CD4-positive, alpha-beta memory T cell (primary cell): ENCODE data around the gene UBAP2. TPM values are rescaled to one million over a fixed set of nuclear protein-coding genes. Genes with fewer than 3 reads are reported as not detected.
"Not testable (repeated sequence)": the region's sequence is repeated elsewhere in the genome, so short reads cannot be mapped to it uniquely, and the experiment has no call there.

Experiments
- CTCF ChIA-PET: fragments of 350-600 bp; sonication (Branson Sonifier 250); formaldehyde crosslinking; loops from one replicate; lab custom pipeline; 2021; ENCODE audit warnings: inconsistent platforms; ENCODE audit not compliant: partially characterized antibody; lab: Charles Lee
- POLR2A ChIA-PET: fragments of 350-600 bp; sonication (Branson Sonifier 250); formaldehyde crosslinking; loops from one replicate; lab custom pipeline; 2021; ENCODE audit not compliant: partially characterized antibody; lab: Charles Lee
- DNase-seq, 5 donors: peaks; one replicate each; pipeline versions ENCODE4 v3.0.0 to v3.0.0-alpha.2; 2020 to 2022; ENCODE audit warnings: mixed read lengths in 1 of 5
- H3K27ac ChIP-seq: one replicate; pipeline ENCODE4 v1.7.0; 2013; ENCODE audit warnings: low read depth, low read length
- H3K27me3 ChIP-seq: 2 replicates; pipeline ENCODE4 v1.7.0; 2013; ENCODE audit warnings: mild to moderate bottlenecking, low read length, moderate library complexity; ENCODE audit not compliant: insufficient read depth
- H3K36me3 ChIP-seq: 2 replicates; pipeline ENCODE4 v1.7.0; 2013; ENCODE audit warnings: mild to moderate bottlenecking, low read length, moderate library complexity; ENCODE audit not compliant: insufficient read depth
- H3K4me1 ChIP-seq: 2 replicates; pipeline ENCODE4 v1.7.0; 2013; ENCODE audit warnings: mild to moderate bottlenecking, low read length, moderate library complexity; ENCODE audit not compliant: insufficient read depth
- H3K4me3 ChIP-seq, 2 donors: one replicate each; pipeline ENCODE4 v1.7.0; 2013; ENCODE audit warnings: low read length in 2 of 2, mild to moderate bottlenecking in 1 of 2
- H3K9me3 ChIP-seq, 2 donors: one replicate each; pipeline ENCODE4 v1.7.0; 2013; ENCODE audit warnings: low read length in 2 of 2, control low read depth in 1 of 2; ENCODE audit not compliant: control insufficient read depth in 1 of 2
- H3K27ac Mint-ChIP-seq, 7 donors: one replicate each; pipeline ENCODE4 v1.8.0; 2020 to 2021; ENCODE audit warnings: mixed read lengths in 7 of 7, mild to moderate bottlenecking in 6 of 7, inconsistent platforms in 3 of 7, moderate library complexity in 3 of 7
- H3K27me3 Mint-ChIP-seq, 2 donors: one replicate each; pipeline ENCODE4 v1.8.0; 2020 to 2021; ENCODE audit warnings: mixed read lengths in 2 of 2
- H3K36me3 Mint-ChIP-seq, 2 donors: one replicate each; pipeline ENCODE4 v1.8.0; 2020 to 2021; ENCODE audit warnings: mixed read lengths in 2 of 2, inconsistent platforms in 1 of 2, mild to moderate bottlenecking in 1 of 2
- H3K4me1 Mint-ChIP-seq, 4 donors: one replicate each; pipeline ENCODE4 v1.8.0; 2020 to 2021; ENCODE audit warnings: mixed read lengths in 4 of 4, mild to moderate bottlenecking in 1 of 4
- H3K4me3 Mint-ChIP-seq, 8 donors: one replicate each; pipeline ENCODE4 v1.8.0; 2020 to 2021; ENCODE audit warnings: mixed read lengths in 8 of 8, mild to moderate bottlenecking in 7 of 8, moderate library complexity in 6 of 8, inconsistent platforms in 3 of 8
- H3K9me3 Mint-ChIP-seq, 8 donors: one replicate each; pipeline ENCODE4 v1.8.0; 2020 to 2021; ENCODE audit warnings: mixed read lengths in 8 of 8, mild to moderate bottlenecking in 5 of 8, inconsistent platforms in 3 of 8, moderate library complexity in 1 of 8
- intact Hi-C: fragments of 100-400 bp; cut with micrococcal nuclease; formaldehyde crosslinking; loops from one replicate; pipeline ENCODE4 v1.15.1; 2023
- polyA plus RNA-seq, 2 donors: library from polyadenylated mRNA; unstranded; fragments of 300-500 nt; fragmentation: Illumina TruSeq; gene quantifications; one replicate each; pipeline ENCODE4 v1.2.3, GENCODE V29; 2021
- total RNA-seq, 2 experiments: library from RNA; stranded (reverse); gene quantifications; one replicate each; pipeline ENCODE4 v1.2.3, GENCODE V29; 2021

The UBAP2 gene
- total and polyA plus RNA-seq, 4 experiments from 2014 or later: 5.1 to 36.8 (median 24.8) TPM

GRCh38 chr9:33992632-33993031, 56.1 kb downstream of the UBAP2 start:
- Mint-ChIP-seq H3K4me3 (no peak overlapping the region), H3K4me1 (peaks cover 8 to 14% (median 12%) of the 10 kb centered on the region in 4 donors), H3K9me3 (peaks cover 0 to 3% (median 0%) of the 10 kb centered on the region in 8 donors), H3K36me3 (peaks cover 32 to 46% of the 10 kb centered on the region in 2 donors), H3K27ac (peak overlapping the region in 1 of 7 donors; percentile 6), H3K27me3 (no peaks in the 10 kb centered on the region)
- Histone ChIP-seq H3K4me1 (peaks cover 5% of the 10 kb centered on the region), H3K36me3 (peaks cover 7% of the 10 kb centered on the region), H3K9me3 (no peaks in the 10 kb centered on the region), H3K27me3 (no peaks in the 10 kb centered on the region), H3K4me3 (no peak overlapping the region), H3K27ac (no peak overlapping the region)
- ChIA-PET CTCF (no interaction called here), POLR2A (no interaction called here)
- intact Hi-C loops: no loop called here
- DNase-seq: no peak

- Mint-ChIP-seq H3K9me3 (peaks cover 0 to 3% (median 0%) of the 10 kb centered on the region in 8 donors), H3K27ac (peak overlapping the region in 5 of 7 donors; percentile 3 to 85 (median 48)), H3K27me3 (no peaks in the 10 kb centered on the region), H3K36me3 (peaks cover 29 to 47% of the 10 kb centered on the region in 2 donors), H3K4me3 (peak overlapping the region in 6 of 8 donors; percentile 12 to 66 (median 32)), H3K4me1 (peaks cover 11 to 14% (median 12%) of the 10 kb centered on the region in 4 donors)
- no peak for DNase-seq
- H3K4me3 ChIP-seq: no peak overlapping the region
- CTCF ChIA-PET: no interaction called here
- no peaks in the 10 kb centered on the region for H3K27me3 ChIP-seq
- H3K36me3 ChIP-seq: peaks cover 9% of the 10 kb centered on the region
- intact Hi-C loops: no loop called here
- no peaks in the 10 kb centered on the region for H3K9me3 ChIP-seq
- POLR2A ChIA-PET: no interaction called here
- peaks cover 5% of the 10 kb centered on the region for H3K4me1 ChIP-seq
- no peak overlapping the region for H3K27ac ChIP-seq
Observed at GRCh38 chr9:33988219-33988890, 60.3 kb downstream of the UBAP2 start.

- peaks cover 0 to 2% (median 0%) of the 10 kb centered on the region in 4 donors for H3K4me1 Mint-ChIP-seq
- peaks cover 32 to 39% of the 10 kb centered on the region in 2 donors for H3K36me3 Mint-ChIP-seq
- no peaks in the 10 kb centered on the region for H3K27me3 Mint-ChIP-seq
- intact Hi-C loops: no loop called here
- H3K4me3 ChIP-seq: no peak overlapping the region
- ChIA-PET POLR2A (no interaction called here), CTCF (interaction anchor here (0.9 kb wide), 1 partner anchor 276 kb away, joined by 3 read pairs; no protein-coding TSS in a partner anchor)
- no peak for DNase-seq
- H3K27ac Mint-ChIP-seq: peak overlapping the region in 1 of 7 donors; percentile 74
- H3K27me3 ChIP-seq: no peaks in the 10 kb centered on the region
- H3K27ac ChIP-seq: no peak overlapping the region
- no peaks in the 10 kb centered on the region for H3K9me3 ChIP-seq
- H3K4me3 Mint-ChIP-seq: peak overlapping the region in 1 of 8 donors; percentile 17
- H3K36me3 ChIP-seq: peaks cover 5% of the 10 kb centered on the region
- no peaks in the 10 kb centered on the region for H3K4me1 ChIP-seq
- no peaks in the 10 kb centered on the region for H3K9me3 Mint-ChIP-seq
Observed at GRCh38 chr9:33976414-33976813, 72.3 kb downstream of the UBAP2 start.

- Histone ChIP-seq H3K9me3 (no peaks in the 10 kb centered on the region), H3K4me3 (no peak overlapping the region), H3K27ac (no peak overlapping the region), H3K27me3 (no peaks in the 10 kb centered on the region), H3K36me3 (peaks cover 9% of the 10 kb centered on the region), H3K4me1 (no peaks in the 10 kb centered on the region)
- H3K4me1 Mint-ChIP-seq: peaks cover 0 to 2% (median 0%) of the 10 kb centered on the region in 4 donors
- ChIA-PET POLR2A (no interaction called here), CTCF (no interaction called here)
- H3K27me3 Mint-ChIP-seq: no peaks in the 10 kb centered on the region
- H3K4me3 Mint-ChIP-seq: no peak overlapping the region
- peaks cover 43 to 44% of the 10 kb centered on the region in 2 donors for H3K36me3 Mint-ChIP-seq
- no peaks in the 10 kb centered on the region for H3K9me3 Mint-ChIP-seq
- H3K27ac Mint-ChIP-seq: no peak overlapping the region
- intact Hi-C loops: no loop called here
- DNase-seq: no peak
Observed at GRCh38 chr9:33972698-33973097, 76.0 kb downstream of the UBAP2 start.

GRCh38 chr9:33964086-33964768, 84.5 kb downstream of the UBAP2 start:
- no peaks in the 10 kb centered on the region for H3K27me3 Mint-ChIP-seq
- no peak for DNase-seq
- no peak overlapping the region for H3K27ac ChIP-seq
- H3K27ac Mint-ChIP-seq: peak overlapping the region in 3 of 7 donors; percentile 44 to 79 (median 70)
- no peaks in the 10 kb centered on the region for H3K9me3 ChIP-seq
- intact Hi-C loops: no loop called here
- peaks cover 0 to 4% (median 0%) of the 10 kb centered on the region in 4 donors for H3K4me1 Mint-ChIP-seq
- ChIA-PET CTCF (no interaction called here), POLR2A (no interaction called here)
- no peaks in the 10 kb centered on the region for H3K4me1 ChIP-seq
- no peaks in the 10 kb centered on the region for H3K9me3 Mint-ChIP-seq
- H3K4me3 ChIP-seq: no peak overlapping the region
- peaks cover 4% of the 10 kb centered on the region for H3K36me3 ChIP-seq
- no peaks in the 10 kb centered on the region for H3K27me3 ChIP-seq
- no peak overlapping the region for H3K4me3 Mint-ChIP-seq
- H3K36me3 Mint-ChIP-seq: peaks cover 21 to 24% of the 10 kb centered on the region in 2 donors

GRCh38 chr9:33962468-33962867, 86.2 kb downstream of the UBAP2 start:
- H3K9me3 Mint-ChIP-seq, H3K4me1 Mint-ChIP-seq, H3K27me3 Mint-ChIP-seq, H3K9me3 ChIP-seq, POLR2A ChIA-PET, H3K36me3 ChIP-seq, H3K4me3 ChIP-seq, H3K27ac ChIP-seq, H3K4me1 ChIP-seq, H3K27ac Mint-ChIP-seq, intact Hi-C loops, H3K4me3 Mint-ChIP-seq, DNase-seq, H3K27me3 ChIP-seq: not testable (repeated sequence)
- CTCF ChIA-PET: interaction anchor here (0.9 kb wide), 1 partner anchor 9 kb away, joined by 3 read pairs; no protein-coding TSS in a partner anchor
- H3K36me3 Mint-ChIP-seq: peaks cover 14 to 23% of the 10 kb centered on the region in 2 donors

GRCh38 chr9:33959725-33960124, 89.0 kb downstream of the UBAP2 start:
- no peaks in the 10 kb centered on the region for H3K27me3 ChIP-seq
- ChIA-PET CTCF (interaction anchor here (0.8 kb wide), 1 partner anchor 146 kb away, joined by 4 read pairs; no protein-coding TSS in a partner anchor), POLR2A (no interaction called here)
- intact Hi-C loops: no loop called here
- H3K9me3 ChIP-seq: no peaks in the 10 kb centered on the region
- H3K36me3 Mint-ChIP-seq: peaks cover 18 to 33% of the 10 kb centered on the region in 2 donors
- H3K4me3 Mint-ChIP-seq: no peak overlapping the region
- H3K4me1 Mint-ChIP-seq: peaks cover 0 to 4% (median 0%) of the 10 kb centered on the region in 4 donors
- H3K4me3 ChIP-seq: no peak overlapping the region
- H3K4me1 ChIP-seq: no peaks in the 10 kb centered on the region
- H3K27ac ChIP-seq: no peak overlapping the region
- no peaks in the 10 kb centered on the region for H3K9me3 Mint-ChIP-seq
- H3K27me3 Mint-ChIP-seq: no peaks in the 10 kb centered on the region
- DNase-seq: no peak
- H3K36me3 ChIP-seq: peaks cover 4% of the 10 kb centered on the region
- no peak overlapping the region for H3K27ac Mint-ChIP-seq
